NCI-H82 treated with DMSO at 0.1 percent for 48 hours (cell line): Measurements from ENCODE around the gene TBC1D1.
A peak's percentile ranks its signal among the peaks of the same experiment; 100 is the strongest.
"Not testable (repeated sequence)": the region's sequence is repeated elsewhere in the genome, so short reads cannot be mapped to it uniquely, and the experiment has no call there.

Experiments used
- DNase-seq: peaks from one replicate; lab custom pipeline; 2025; ENCODE audit not compliant: unreplicated experiment; lab: John Stamatoyannopoulos, UW

The TBC1D1 gene

GRCh38 chr4:37960679-37961450, 70.0 kb downstream of the TBC1D1 start:
- DNase-seq = no peak

- DNase-seq = no peak
Measured at GRCh38 chr4:37964734-37965457, 74.0 kb downstream of the TBC1D1 start.

DNA sequence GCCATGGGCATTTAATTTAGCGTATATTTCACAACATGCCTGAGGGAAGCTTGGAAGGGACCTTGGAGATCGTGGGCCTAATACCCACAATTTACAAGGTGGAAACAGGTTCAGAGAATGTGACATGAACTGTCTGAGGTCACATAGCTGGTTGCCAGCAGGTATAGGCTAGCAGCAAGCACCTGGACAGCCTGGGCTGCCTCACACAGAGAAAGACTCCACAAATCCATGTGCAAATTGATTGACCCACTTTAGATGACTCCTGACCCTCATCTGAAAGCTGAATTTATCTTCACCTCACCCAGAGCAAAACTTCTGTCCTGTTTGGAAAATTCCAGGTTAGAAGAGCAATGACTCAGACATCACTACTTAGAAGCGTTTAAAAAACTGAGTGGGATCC, 75.2 kb downstream of the TBC1D1 start:
- no peak for DNase-seq

DNA sequence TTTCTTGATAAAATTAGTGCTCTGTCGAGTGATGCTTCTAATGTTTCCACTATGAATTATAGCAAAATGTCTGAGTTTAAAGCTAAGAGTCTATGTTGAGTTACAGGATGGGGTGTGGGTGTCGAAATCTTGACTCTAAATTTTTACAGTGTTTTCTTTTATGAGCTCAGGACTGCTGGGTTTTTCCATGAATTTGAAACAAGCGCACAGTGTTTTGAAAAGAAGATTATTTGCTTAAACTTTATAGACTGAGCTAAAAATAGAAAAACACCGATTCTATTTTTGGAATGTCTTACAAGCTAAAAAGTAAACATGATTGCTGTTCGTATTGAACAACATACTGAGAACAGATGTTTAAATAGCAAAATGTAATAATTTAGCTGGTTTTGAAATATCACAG, 76.9 kb downstream of the TBC1D1 start:
- no peak for DNase-seq

DNA sequence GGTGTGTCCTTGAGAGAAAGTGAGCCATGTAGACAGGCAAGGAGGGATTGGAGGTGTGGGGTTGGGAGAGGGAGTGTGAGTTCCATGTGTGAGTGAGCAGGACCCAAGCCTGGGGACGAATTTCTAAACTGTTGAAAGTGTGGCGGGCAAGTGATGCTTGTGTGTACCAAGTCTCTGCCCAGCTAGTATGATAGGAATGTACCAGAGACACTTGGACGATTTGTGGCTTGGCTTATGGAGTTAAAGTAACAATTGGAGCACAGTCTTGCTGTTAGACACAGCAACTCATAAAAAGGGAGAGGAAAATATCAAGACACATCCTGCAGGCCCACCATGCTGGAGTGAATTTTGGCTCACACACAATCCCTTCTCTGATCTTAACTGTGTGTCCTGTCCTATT, 77.9 kb downstream of the TBC1D1 start:
- DNase-seq = no peak

GRCh38 chr4:37970702-37971101, 79.8 kb downstream of the TBC1D1 start:
- DNase-seq = no peak

DNA sequence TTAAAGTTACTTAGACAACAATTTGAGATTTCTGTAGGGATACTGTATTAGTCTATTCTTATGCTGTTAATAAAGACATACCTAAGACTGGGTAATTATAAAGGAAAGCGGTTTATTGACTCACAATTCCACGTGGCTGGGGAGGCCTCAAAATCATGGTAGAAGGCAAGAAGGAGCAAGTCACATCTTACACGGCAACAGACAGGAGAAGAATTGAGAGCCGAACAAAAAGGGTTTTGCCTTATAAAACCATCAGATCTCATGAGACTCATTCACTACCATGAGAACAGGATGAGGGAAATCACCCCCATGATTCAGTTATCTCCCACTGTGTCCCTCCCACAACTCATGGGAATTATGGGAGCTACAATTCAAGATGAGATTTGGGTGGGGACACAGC, 80.3 kb downstream of the TBC1D1 start:
- DNase-seq = no peak

DNA sequence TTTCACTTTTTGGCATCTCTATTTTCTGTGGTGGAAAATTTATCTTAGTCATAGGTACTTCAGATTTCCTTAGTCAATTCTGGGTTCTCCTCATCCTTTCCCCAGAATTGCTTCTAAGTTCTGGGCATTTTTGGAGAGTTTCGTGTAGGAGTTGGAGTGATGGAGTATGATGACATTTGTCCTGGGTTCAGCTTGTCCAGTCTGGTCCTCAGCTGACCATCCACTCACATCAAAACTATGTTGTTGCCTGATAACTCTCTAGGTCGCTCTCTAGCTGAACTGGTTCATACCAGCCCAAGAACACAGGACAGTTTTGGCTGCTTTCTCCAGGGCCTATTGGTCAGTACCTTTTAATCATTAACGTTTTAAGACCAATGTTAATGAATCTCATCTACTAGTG, 82.6 kb downstream of the TBC1D1 start:
- no peak for DNase-seq

GRCh38 chr4:37975321-37975822, 84.5 kb downstream of the TBC1D1 start:
- DNase-seq = not testable (repeated sequence)

GRCh38 chr4:37976507-37976906, 85.6 kb downstream of the TBC1D1 start:
- DNase-seq = no peak

GRCh38 chr4:37976991-37977470, 86.1 kb downstream of the TBC1D1 start:
- DNase-seq = peak; percentile 64

DNA sequence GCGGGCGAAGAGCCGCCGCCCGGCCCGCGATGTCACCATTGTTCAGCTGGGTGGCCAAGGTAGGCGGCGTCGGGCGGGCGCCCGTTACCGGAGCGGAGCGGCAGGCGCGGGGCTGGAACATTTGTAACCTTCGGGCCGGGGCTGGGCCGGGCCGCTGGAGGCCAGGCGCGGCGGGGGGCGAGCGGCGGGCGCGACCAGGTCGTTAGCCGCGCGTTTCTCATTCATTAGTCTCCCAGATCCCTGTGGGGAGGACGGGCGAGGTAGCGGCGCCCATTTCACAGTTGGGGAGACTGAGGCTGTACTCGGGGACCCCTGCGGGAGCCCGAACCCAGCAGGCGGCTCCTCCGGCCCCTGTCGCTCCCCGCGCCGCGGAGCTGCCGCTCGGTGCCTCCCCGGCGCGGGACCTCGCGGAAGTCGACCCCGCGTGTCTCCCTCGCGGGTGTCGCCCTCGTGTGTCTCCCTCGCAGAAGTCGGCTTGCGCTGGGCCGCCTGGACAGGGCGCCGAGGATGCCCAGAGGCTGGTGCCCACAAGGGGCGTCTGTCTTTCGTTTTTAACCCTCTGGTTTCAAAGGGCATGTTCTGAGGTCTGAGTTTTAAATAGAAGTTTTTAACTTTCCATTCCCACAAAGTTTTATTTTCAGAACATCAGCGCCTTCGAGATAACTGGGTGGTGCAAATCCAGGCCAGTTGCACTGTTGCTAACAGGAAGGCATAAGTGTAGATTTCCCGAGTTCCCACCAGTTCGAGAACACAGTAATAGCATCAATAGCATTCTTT, 86.8 kb downstream of the TBC1D1 start:
- no peak for DNase-seq

DNA sequence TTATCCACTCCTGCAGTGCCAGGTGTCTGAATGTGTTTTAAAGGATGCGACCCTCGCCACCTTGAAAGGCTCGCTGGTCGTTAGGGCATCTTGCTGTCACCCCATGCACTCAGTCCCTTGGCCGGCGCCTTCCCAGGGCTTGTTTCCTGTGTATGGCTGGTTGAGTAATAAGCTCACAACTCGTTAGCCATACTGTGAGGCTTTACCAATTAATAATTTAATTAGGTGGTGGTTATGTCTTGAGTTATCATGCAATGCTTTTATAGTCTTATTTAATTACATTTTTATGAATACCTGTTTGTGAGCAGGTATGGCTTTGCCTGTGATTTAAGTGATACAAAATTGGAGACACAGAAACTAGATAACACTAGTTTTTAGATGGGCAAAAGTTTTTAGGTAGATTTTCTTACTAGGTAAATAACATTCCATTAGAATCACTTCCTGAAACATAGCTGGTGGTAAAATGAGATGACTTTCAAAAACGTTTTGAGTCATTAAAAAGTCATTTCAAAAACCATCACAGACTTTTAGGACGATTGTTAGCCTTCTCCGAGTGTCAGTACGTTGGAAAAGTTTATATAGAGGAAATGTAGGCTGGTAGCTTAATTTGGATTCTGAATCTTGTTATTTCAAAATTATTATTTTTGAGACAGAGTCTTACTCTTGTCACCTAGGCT, 87.5 kb downstream of the TBC1D1 start:
- DNase-seq = no peak

DNA sequence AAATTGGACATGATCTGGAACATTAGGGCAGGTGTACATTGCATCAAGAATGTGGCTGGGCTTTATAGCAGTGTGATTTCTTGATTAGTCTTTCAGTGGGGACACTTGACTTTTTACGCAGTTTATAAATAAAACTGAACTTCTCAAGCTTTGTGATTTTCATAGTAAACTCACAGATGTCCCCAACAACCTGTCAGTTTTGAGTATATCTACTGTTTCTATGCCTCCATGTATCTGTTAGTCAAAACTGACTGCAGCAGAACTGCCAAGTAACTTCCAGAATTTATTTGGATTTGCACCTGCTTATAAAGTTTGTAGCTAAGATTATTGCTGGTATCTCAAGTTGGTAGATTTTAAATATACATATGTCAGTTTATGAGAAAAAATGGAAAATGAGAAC, 89.4 kb downstream of the TBC1D1 start:
- DNase-seq = no peak

GRCh38 chr4:37981425-37981824, 90.5 kb downstream of the TBC1D1 start:
- DNase-seq = no peak

DNA sequence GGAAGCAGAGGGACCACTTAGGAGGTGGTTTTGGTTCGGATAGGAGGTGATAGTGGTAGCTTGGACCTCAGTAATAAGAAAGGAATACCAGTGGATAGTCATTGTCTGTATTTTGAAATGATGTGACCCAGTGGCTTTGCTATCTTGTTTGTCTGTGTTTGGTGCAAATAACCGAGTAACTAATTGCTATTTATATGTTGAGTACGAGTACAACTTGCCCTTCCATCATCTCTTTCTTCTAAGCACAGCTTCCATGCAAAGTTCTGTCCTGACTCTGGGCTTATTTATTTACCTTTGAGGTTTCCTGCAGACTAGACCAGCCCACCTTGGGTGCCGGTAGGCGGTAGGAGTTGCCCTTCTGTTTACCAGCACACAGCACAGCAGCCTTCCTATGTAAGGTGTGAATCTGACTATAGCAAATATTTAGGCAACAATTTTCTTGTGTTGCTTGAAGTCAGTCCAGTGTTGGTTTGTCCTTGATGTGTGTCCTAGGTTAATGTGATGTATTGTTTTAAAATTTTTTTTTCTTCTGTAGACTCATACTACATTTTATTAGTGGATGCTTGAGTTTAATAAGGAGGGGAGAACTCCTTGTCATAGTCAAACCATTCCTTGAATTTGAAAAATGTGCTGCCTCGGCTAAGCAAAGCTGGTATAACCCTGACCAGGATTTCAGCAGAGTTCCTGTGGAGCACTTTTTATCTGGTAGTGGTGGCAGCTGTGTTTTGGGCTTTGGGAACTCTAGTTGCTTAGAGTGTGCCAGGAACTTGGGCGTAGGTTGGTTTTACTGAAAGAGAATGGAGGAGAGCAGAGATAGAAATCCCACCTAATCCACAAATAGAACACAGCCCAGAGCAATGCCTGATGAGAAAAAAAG, 91.2 kb downstream of the TBC1D1 start:
- DNase-seq = no peak

GRCh38 chr4:37982736-37983135, 91.9 kb downstream of the TBC1D1 start:
- no peak for DNase-seq

DNA sequence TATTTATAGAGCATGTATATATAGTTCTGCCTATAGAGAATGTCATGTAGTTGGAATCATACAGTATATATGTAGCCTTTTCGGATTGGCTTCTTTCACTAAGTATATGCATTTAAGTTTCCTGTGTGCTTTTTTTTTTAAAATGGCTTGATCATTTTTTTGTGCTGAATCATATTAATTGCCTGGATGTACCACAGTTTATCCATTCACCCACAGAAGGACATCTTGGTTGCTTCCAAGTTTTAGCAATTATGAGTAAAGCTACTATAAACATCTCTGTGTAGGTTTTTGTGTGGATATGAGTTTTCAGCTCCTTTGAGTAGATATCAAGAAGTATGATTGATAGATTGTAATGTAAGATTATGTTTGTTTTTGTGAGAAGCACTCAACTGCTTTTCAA, 93.1 kb downstream of the TBC1D1 start:
- no peak for DNase-seq

- no peak for DNase-seq
Measured at GRCh38 chr4:37985730-37986275, 94.9 kb downstream of the TBC1D1 start.

- DNase-seq = no peak
Measured at GRCh38 chr4:37988670-37989069, 97.8 kb downstream of the TBC1D1 start.
